Omental fat pad (tissue), 4 donors: ENCODE measurements around the gene RALY. TPM values are rescaled to one million over a fixed set of nuclear protein-coding genes. Genes with fewer than 3 reads are reported as not detected.

Experiments used
- ATAC-seq: fragments of 150-250 bp; one replicate; pipeline ENCODE4 v1.9.1; 2016; ENCODE audit warnings: mild to moderate bottlenecking, moderate library complexity; ENCODE audit not compliant: low FRiP score
- DNase-seq: peaks from one replicate; pipeline ENCODE4 v3.0.0-alpha.2; 2019; ENCODE audit warnings: low spot score
- CTCF ChIP-seq, 3 donors: fragments of 450-650 bp; IDR thresholded peaks; one replicate each; pipeline ENCODE4 v1.5.1; 2016 to 2017; ENCODE audit warnings: antibody characterized with exemption in 3 of 3, mild to moderate bottlenecking in 3 of 3, moderate library complexity in 2 of 3
- total RNA-seq, 4 donors: library from RNA; depleted of rRNA; stranded (reverse); fragments of >200 nt; gene quantifications; one replicate each; pipeline ENCODE4 v1.1.0, GENCODE V29; 2016

RALY gene
- total RNA-seq, 4 donors from 2014 or later, result 66.4 to 95.4 (median 80.5) TPM

- no peak for TF ChIP-seq CTCF (IDR thresholded peaks at IDR 0.05)
- no peak for DNase-seq
These were observed 89.4 kb downstream of the RALY start for GRCh38 chr20:34083137-34083536.

GRCh38 chr20:34083781-34084180 is 90.1 kb downstream of the RALY start:
- DNase-seq (no peak), ATAC-seq (no peak)
- TF ChIP-seq CTCF (IDR thresholded peaks at IDR 0.05), result no peak

More at GRCh38 chr20:34083137-34083536, 89.4 kb downstream of the RALY start:
- peak; percentile 42 for ATAC-seq

GRCh38 chr20:34084227-34084923 is 90.7 kb downstream of the RALY start:
- ATAC-seq (no peak), DNase-seq (no peak)
- no peak for TF ChIP-seq CTCF (IDR thresholded peaks at IDR 0.05)

GRCh38 chr20:34085544-34086040 is 91.9 kb downstream of the RALY start:
- no peak for TF ChIP-seq CTCF (IDR thresholded peaks at IDR 0.05)
- ATAC-seq, result no peak
- no peak for DNase-seq

- DNase-seq (no peak), ATAC-seq (peak; percentile 11)
- TF ChIP-seq CTCF (IDR thresholded peaks at IDR 0.05), result no peak
These were observed 94.8 kb downstream of the RALY start for GRCh38 chr20:34088305-34089174.

- TF ChIP-seq CTCF (IDR thresholded peaks at IDR 0.05), result no peak
- ATAC-seq, result no peak
- no peak for DNase-seq
These were observed 95.4 kb downstream of the RALY start for GRCh38 chr20:34089175-34089479.
